ENCODE measurements around the gene PTCH2. TPM values are rescaled to one million over a fixed set of nuclear protein-coding genes. Genes with fewer than 3 reads are reported as not detected.
A peak's percentile ranks its signal among the peaks of the same experiment; 100 is the strongest.
"Not testable (repeated sequence)": the region's sequence is repeated elsewhere in the genome, so short reads cannot be mapped to it uniquely, and the experiment has no call there.

Gene PTCH2
- total RNA-seq, 1 donor = 0.36 TPM

DNA sequence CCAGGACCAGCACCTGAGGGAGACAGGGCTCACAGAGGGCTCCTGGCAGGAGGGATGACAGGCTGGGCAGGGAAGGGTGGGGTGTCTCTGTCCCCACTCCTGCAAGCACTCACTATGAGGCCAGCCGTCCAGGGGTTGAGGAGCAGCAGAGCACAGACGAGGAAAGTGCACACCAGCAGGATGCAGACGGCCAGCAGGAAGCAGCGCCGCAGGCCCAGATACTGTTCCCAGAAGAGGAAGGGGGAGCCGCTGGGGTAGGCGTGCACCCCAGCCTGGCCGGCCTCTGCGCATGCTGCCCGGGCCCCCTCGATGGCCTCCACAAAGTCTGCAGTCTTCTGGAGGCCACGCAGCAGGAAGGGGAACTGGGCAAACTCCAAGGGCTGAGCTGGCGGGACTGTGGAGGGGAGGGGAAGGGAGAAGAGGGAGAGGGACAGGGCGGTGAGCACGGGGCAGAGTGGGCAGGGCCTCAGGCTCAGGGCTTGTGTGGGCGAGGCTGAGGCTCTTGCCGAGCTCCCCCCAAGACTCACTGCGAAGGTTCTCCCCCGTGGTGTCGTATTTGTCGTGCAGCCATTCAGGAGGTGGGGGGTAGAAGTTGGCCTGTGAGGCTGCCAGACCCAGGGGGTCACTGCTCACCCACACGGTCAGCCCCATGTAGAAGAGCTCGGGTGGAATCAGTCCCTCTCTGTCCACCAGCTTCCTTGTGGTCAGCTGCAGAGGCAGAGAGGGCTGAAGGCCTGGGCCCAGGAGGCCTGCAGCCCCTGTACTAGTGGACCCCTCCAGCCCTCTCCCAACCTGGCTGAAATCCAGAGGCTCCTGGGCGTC, 16.5 kb downstream of the PTCH2 start:
- TF ChIP-seq, protein P1, sequence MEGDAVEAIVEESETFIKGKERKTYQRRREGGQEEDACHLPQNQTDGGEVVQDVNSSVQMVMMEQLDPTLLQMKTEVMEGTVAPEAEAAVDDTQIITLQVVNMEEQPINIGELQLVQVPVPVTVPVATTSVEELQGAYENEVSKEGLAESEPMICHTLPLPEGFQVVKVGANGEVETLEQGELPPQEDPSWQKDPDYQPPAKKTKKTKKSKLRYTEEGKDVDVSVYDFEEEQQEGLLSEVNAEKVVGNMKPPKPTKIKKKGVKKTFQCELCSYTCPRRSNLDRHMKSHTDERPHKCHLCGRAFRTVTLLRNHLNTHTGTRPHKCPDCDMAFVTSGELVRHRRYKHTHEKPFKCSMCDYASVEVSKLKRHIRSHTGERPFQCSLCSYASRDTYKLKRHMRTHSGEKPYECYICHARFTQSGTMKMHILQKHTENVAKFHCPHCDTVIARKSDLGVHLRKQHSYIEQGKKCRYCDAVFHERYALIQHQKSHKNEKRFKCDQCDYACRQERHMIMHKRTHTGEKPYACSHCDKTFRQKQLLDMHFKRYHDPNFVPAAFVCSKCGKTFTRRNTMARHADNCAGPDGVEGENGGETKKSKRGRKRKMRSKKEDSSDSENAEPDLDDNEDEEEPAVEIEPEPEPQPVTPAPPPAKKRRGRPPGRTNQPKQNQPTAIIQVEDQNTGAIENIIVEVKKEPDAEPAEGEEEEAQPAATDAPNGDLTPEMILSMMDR (IDR thresholded peaks at IDR 0.05; ENCODE audit: insufficient read depth, low read length) = peak; percentile 10
- peak overlapping the region; percentile 13 for H3K4me3 ChIP-seq (ENCODE audit: low read depth, low read length)
- DNase-seq (ENCODE audit: low read depth) = peak; percentile 79

DNA sequence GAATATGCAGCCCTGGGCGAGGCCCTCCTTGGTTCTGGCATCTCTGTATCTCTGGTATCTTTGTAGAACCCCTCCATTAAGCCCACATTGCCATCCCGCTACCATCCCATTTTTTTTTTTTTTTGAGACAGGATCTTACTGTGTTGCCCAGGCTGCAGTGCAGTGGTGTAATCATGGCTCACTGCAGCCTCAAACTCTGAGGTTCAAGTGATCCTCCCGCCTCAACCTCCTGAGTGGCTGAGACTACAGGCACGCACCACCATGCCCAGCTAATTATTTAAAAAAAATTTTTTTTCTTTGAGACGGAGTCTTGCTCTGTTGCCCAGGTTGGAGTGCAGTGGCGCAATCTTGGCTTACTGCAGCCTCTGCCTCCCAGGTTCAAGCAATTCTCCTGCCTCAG, 18.7 kb downstream of the PTCH2 start:
- not testable (repeated sequence) for DNase-seq (ENCODE audit: low read depth); H3K4me3 ChIP-seq (ENCODE audit: low read depth, low read length)

DNA sequence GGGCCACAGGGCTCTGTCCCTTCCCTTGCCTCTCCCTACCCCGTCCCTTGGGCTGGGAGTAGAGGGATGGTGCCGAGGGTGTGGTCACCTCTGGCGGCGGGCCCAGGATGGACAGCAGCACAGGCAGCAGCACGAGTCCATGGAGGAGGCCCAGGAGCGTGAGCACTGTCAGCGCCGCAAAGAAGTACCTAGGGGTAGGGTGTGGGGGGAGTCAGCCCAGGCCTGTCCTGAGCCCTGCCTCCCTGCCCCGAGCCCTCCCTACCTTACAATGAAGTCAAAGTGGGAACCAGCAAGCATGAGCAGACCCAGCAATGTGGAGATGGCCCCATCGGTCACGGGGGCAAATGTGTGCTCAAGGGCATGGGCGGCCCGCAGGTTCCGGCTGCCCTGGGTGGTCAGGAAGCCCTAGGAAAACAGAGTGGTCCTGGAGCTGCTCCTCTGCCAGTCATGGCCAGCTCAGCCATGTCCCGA, 20.0 kb downstream of the PTCH2 start:
- H3K4me3 ChIP-seq (ENCODE audit: low read depth, low read length) = no peak overlapping the region
- TF ChIP-seq, protein P1 (IDR thresholded peaks at IDR 0.05; ENCODE audit: insufficient read depth, low read length) = no peak
- DNase-seq (ENCODE audit: low read depth) = no peak

DNA sequence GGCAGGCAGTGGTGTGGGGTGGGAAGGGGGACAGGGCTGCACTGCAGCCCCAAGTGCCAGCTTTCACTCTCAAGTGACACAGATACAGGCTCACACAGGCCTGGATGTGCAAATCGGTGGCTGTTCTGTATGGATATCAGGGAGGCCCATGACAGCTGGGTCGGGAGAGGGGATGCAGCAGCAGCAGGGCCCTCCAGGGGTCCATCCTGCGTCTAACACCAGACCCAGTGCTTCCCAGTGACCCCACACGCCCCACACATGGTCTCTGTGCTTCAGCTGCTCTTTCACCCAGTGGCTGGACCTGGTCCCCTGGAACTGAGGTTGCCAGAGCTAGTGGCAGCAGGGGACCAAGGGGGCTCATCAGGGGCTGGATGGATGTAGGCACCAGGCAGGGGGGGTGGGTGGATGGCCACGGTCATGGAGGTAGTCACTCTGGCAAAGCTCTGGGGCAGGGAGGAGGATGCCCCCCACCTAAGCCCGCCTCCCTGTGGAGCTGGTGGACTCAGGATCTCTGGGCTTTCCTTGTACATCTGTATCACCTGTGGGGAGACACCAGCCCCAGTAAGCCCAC, 20.8 kb downstream of the PTCH2 start:
- H3K4me3 ChIP-seq (ENCODE audit: low read depth, low read length) = no peak overlapping the region
- DNase-seq (ENCODE audit: low read depth) = no peak
- TF ChIP-seq, protein P1 (IDR thresholded peaks at IDR 0.05; ENCODE audit: insufficient read depth, low read length) = no peak

DNA sequence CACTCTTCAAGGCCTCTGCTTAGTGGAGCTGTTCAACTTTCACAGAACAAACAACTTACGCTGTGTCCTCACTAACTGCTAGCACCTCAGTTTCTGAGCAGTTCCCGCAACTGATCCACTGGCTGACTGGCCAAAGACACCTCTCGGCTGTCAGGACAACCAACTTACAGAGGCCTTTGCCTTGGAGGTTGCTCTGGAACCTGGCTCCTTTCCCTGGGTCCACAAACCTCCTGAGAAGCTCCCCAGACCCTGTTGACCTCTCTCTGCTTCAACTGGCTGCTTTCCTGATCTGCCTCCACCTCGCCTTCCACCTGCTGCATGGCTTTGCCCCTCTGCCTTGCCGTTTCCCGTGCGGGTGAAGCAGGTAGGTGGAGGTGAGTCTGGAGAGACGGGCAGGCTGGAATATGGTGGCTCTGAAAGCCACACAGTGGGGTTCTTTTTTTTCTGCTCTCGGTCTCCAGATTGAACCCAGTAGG, 21.8 kb downstream of the PTCH2 start:
- no peak overlapping the region for H3K4me3 ChIP-seq (ENCODE audit: low read depth, low read length)
- TF ChIP-seq, protein P1 (IDR thresholded peaks at IDR 0.05; ENCODE audit: insufficient read depth, low read length) = no peak
- no peak for DNase-seq (ENCODE audit: low read depth)

DNA sequence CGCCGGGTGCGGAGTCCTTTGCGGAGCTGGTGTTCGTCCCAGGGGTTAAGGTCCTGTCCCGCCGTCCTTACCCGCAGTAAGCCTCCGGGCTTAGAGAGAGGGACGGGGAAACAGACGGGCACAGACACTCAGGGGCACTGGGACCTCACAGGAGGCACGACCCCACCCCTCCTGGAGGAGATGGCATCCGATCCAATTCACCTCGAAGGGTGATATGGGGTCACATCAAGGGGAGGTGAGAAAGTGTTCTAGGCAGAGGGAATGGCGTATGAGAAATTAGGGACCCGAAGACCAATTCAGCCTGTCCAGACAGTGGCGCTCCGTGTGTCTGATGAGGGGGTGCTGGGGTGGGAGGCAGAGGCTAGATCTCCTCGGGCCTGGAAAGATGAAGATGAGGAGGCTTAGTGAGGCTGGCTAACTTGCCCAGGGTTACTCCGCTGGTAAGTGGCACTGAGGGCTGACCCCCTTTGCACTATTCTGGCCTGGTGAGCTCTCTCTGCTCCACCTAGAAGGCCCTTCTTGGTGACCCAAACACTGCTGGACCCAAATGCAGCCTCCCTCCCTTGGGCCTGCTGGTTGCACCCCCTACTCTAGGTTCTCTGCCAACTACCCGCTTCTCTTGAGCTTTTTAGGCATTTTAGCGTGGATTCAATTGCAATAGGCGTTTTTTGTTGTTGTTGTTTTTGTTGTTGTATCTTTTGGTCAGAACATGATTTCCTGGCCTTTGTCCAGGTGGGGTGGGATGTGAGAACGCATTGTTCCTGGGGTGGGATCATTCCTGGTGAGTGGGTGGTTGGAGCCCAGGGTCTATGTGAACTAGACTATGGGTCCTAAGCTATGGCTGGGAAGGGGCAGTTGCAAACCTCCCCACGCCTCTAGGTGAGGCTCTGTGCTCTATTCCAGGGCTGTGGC, 22.5 kb downstream of the PTCH2 start:
- no peak for DNase-seq (ENCODE audit: low read depth)

More for the DNA sequence above, 22.5 kb downstream of the PTCH2 start:
- peak overlapping the region; percentile 61 for H3K4me3 ChIP-seq (ENCODE audit: low read depth, low read length)
- TF ChIP-seq, protein P1 (IDR thresholded peaks at IDR 0.05; ENCODE audit: insufficient read depth, low read length) = no peak

Measured in fibroblast of the aortic adventitia (primary cell).